Measurements from ENCODE around the gene UGT1A1. TPM values are rescaled to one million over a fixed set of nuclear protein-coding genes. Genes with fewer than 3 reads are reported as not detected.
A peak's percentile ranks its signal among the peaks of the same experiment; 100 is the strongest.
"Not testable (repeated sequence)": the region's sequence is repeated elsewhere in the genome, so short reads cannot be mapped to it uniquely, and the experiment has no call there.

The UGT1A1 gene
- total and polyA plus RNA-seq, 8 donors, result 0.28 TPM; not detected in 7

- no peak overlapping the region for H3K27ac ChIP-seq
- ATAC-seq (no peak), DNase-seq (no peak), FAIRE-seq (no peak)
- TF ChIP-seq CTCF (IDR thresholded peaks at IDR 0.05), result no peak
- H3K4me1 ChIP-seq, result no peaks in the 10 kb centered on the region
- H3K9me3 ChIP-seq, result no peaks in the 10 kb centered on the region
- intact Hi-C loops (cut with DNase I), result no loop called here
- H3K36me3 ChIP-seq, result no peaks in the 10 kb centered on the region
- H3K4me3 ChIP-seq, result no peak overlapping the region
- H3K27me3 ChIP-seq, result no peaks in the 10 kb centered on the region
- 57 to 62% methylated on average over 5 of the region's 5 CpGs for WGBS, 2 donors
These were observed 14.9 kb upstream of the UGT1A1 start for GRCh38 chr2:233745073-233745755.

GRCh38 chr2:233745838-233746237, 14.2 kb upstream of the UGT1A1 start:
- DNase-seq; H3K36me3 ChIP-seq; H3K4me1 ChIP-seq; intact Hi-C loops (cut with DNase I); H3K9me3 ChIP-seq; ATAC-seq; H3K27ac ChIP-seq; FAIRE-seq; H3K4me3 ChIP-seq; H3K27me3 ChIP-seq: not testable (repeated sequence)
- WGBS, 2 donors, result 52 to 57% methylated on average over 2 of the region's 2 CpGs

- no peaks in the 10 kb centered on the region for H3K36me3 ChIP-seq
- H3K9me3 ChIP-seq, result no peaks in the 10 kb centered on the region
- TF ChIP-seq CTCF (IDR thresholded peaks at IDR 0.05), result no peak
- WGBS, 2 donors, result 50 to 56% methylated on average over 10 of the region's 10 CpGs
- intact Hi-C loops (cut with DNase I), result no loop called here
- no peaks in the 10 kb centered on the region for H3K27me3 ChIP-seq
- ATAC-seq (peak in 3 of 4 donors; percentile 38 to 79 (median 63)), FAIRE-seq (no peak), DNase-seq (no peak)
- H3K4me3 ChIP-seq, result no peak overlapping the region
- no peak overlapping the region for H3K27ac ChIP-seq
- no peaks in the 10 kb centered on the region for H3K4me1 ChIP-seq
These were observed 13.4 kb upstream of the UGT1A1 start for GRCh38 chr2:233746475-233747282.

DNA sequence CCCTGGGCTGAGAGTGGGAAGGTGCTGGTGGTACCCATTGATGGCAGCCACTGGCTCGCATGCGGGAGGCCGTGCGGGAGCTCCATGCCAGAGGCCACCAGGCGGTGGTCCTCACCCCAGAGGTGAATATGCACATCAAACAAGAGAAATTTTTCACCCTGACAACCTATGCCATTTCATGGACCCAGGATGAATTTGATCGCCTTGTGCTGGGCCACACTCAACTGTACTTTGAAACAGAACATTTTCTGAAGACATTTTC, 12.9 kb upstream of the UGT1A1 start:
- no peaks in the 10 kb centered on the region for H3K4me1 ChIP-seq
- no peak for DNase-seq
- H3K36me3 ChIP-seq, result no peaks in the 10 kb centered on the region
- no peak overlapping the region for H3K4me3 ChIP-seq
- 87 to 89% methylated on average over 6 of the region's 6 CpGs for WGBS, 2 donors
- no peak for TF ChIP-seq CTCF (IDR thresholded peaks at IDR 0.05)
- H3K9me3 ChIP-seq, result no peaks in the 10 kb centered on the region
- FAIRE-seq, result no peak
- no peaks in the 10 kb centered on the region for H3K27me3 ChIP-seq
- no peak overlapping the region for H3K27ac ChIP-seq
- no peak for ATAC-seq
- intact Hi-C loops (cut with DNase I), result no loop called here

DNA sequence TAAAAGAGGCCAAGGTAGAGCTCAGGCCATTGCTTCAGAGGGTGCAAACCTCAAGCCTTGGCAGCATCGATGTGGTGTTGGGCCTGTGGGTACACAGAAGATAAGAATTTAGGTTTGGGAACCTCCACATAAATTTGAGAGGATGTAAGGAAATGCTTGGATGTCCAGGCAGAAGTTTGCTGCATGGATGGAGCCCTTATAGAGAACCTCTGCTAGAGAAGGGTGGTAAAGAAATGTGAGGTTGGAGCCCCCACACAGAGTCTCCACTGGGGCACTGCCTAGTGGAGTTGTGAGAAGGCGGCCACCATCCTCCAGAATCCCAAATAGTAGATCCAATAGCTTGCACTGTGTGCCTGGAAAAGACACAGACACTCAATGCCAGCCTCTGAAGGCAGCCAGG, 9.4 kb upstream of the UGT1A1 start:
- FAIRE-seq, result not testable (repeated sequence)

DNA sequence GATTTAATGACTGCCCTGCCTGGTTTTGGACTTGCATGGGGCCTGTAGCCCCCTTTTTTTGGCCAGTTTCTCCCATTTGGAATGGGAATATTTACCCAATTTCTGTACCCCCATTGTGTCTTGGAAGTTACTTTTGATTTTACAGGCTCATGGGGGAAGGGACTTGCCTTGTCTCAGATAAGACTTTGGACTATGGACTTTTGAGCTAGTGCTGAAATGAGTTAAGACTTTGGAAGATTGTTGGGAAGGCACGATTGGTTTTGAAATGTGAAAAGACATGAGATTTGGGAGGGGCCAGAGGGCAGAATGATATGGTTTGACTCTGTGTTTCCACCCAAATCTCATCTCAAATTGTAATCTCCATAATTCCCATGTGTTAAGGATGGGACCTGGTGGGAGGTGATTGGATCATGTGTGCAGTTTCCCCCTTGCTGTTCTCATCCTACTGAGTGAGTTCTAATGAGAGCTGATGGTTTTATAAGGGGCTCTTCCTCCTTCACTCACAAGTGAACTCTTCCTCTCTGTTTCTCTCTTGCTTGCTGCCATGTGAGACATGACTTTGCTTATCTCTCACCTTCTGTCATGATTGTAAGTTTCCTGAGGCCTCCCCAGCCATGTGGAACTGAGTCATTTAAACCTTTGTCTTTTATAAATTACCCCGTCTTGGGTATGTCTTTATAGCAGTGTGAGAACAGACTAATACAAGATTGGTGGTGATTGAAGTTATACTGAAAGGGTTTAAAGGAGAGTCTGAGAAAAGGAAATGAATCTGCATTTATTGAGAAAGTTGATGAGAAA, 8.7 kb upstream of the UGT1A1 start:
- H3K9me3 ChIP-seq; H3K27ac ChIP-seq; intact Hi-C loops (cut with DNase I); H3K4me3 ChIP-seq; FAIRE-seq; ATAC-seq; H3K27me3 ChIP-seq; H3K36me3 ChIP-seq; H3K4me1 ChIP-seq; DNase-seq: not testable (repeated sequence)
- 53 to 57% methylated on average over 2 of the region's 2 CpGs for whole genome bisulfite sequencing, 2 donors

More for the DNA sequence above, 9.4 kb upstream of the UGT1A1 start:
- H3K9me3 ChIP-seq; H3K36me3 ChIP-seq; H3K4me1 ChIP-seq; H3K4me3 ChIP-seq; intact Hi-C loops (cut with DNase I); DNase-seq; ATAC-seq; H3K27ac ChIP-seq; H3K27me3 ChIP-seq: not testable (repeated sequence)
- 79 to 86% methylated on average over 2 of the region's 2 CpGs for WGBS, 2 donors
